Stimulated activated CD4-positive, alpha-beta T cell treated with anti-CD3 and anti-CD28 coated beads, Interleukin-2, amount 100 ng/mL, for 24 hours (primary cell): ENCODE data around the gene LSR.

Experiments used
- DNase-seq, 2 donors: peaks; one replicate each; pipeline ENCODE4 v3.0.0-alpha.2; 2020

Gene LSR

DNA sequence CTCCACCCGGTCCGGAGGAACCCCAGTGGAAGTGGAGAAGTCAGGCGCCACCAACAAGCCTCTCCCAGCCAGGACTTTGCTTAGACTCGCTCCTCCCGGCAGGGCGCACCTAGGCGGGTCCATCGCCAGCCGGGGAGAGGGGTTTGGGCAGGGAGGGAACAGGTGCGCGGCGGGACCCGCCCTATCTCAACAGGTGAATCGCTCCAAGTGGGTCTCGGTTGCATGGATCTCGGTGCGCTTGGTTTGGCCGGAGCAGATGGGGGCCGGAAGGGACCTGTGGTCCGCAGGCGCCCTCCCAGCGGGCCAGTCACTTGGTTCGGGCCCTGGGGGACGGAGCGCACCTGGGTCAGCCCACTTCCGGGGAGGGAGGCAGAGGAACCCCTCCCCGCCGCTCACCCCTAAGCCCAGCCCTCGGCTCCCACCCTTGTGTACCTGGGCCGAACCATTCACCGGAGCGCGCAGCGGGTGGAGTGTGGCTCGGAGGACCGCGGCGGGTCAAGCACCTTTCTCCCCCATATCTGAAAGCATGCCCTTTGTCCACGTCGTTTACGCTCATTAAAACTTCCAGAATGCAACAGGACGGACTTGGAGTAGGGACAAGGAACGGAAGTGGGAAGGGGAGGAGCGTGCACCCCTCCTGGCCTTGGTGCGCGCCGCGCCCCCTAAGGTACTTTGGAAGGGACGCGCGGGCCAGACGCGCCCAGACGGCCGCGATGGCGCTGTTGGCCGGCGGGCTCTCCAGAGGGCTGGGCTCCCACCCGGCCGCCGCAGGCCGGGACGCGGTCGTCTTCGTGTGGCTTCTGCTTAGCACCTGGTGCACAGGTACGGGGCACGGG is at the start of gene LSR:
Gene LSR (plus strand): TSS at position 693 of the 836 bp plus-strand sequence. CDS start 21 bp downstream, at position 714.
- peak; percentile 71 to 74 for DNase-seq

GRCh38 chr19:35199481-35199880 is 49.3 kb upstream of the LSR start:
- peak in 1 of 2 donors; percentile 5 for DNase-seq

- DNase-seq, result peak in 1 of 2 donors; percentile 5
Observed at GRCh38 chr19:35202722-35203688, 45.8 kb upstream of the LSR start.

- DNase-seq, result peak in 1 of 2 donors; percentile 23
Observed at GRCh38 chr19:35204799-35205732, 43.7 kb upstream of the LSR start.

- peak in 1 of 2 donors; percentile 14 for DNase-seq
Observed at GRCh38 chr19:35205733-35206323, 43.0 kb upstream of the LSR start.

DNA sequence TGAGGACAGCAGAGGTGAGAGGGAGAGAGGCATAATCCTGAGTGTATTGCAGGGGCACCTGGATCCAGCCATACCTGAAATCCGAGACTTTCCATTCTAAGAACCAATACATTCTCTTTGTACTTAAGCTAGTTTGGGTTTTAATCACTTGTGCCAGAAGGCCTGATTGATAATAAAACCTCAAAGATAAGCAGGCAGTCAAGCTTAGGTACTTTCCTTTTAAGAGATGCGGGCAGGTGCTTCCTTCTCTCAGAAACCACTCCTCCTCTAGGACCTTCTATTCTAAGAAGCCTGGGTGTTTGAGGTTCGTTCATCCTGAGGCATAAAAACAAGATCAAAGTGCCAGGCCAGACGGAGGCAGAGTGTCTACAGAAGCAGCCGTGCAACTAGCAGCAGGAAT is 42.4 kb upstream of the LSR start:
- DNase-seq, result peak; percentile 27 to 37

DNA sequence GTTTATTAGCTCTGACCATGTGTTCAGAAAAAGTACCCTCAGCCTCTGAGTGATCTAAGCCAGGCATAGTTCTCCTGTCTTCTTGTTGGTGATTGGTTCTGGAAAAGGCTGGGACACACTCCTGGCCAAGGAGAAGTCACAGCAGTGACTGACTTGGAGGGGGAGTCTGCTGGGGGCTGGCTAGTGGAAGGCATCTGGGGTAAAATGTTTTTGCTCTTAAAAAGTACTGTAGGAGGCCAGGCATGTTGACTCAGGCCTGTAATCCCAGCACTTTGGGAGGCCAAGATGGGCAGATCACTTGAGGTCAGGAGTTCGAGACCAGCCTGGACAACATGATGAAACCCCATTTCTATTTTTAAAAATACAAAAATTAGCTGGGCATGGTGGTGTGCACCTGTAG is 41.9 kb upstream of the LSR start:
- DNase-seq, result peak in 1 of 2 donors; percentile 18

GRCh38 chr19:35207391-35207871 is 41.4 kb upstream of the LSR start:
- DNase-seq, result peak in 1 of 2 donors; percentile 25

- peak in 1 of 2 donors; percentile 18 for DNase-seq
Observed at GRCh38 chr19:35208121-35208520, 40.7 kb upstream of the LSR start.

DNA sequence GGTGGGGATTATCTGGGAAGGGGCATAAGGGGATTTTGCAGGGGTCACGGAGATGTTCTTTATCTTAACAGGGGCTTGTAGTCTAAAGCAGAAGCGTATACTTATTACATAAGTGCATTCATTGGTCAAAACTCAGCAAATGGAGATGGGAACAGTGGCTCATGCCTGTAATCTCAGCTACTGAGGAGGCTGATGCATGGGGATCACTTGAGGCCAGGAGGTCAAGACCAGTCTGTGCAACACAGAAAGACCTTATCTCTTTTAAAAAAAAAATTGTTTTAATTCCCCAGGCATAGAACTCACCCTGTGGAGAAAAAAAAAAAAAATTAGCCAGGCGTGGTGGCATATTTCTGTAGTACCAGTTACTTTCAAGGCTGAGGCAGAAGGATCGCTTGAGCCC is 39.2 kb upstream of the LSR start:
- DNase-seq, result no peak

- DNase-seq, result peak; percentile 48 to 60
Observed at GRCh38 chr19:35211545-35212230, 37.1 kb upstream of the LSR start.

DNA sequence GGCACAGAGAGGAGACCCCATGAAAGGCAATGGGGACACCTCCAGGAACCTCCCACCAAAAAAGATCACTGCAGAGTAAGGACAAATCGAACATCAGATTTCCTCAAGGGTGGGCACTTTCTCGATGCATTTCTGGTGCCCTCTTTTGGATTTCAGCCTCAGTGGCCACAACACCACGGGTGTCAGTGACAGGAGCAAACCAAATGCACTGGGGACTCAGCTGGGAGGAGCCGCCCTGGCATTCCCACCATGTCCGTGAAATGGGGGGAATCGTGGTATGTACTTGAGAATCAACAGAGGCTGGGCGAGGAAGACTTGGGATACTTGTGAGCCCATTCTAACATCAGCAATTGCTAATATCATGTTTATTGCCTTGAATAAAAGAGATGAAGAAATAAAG is 36.6 kb upstream of the LSR start:
- no peak for DNase-seq

GRCh38 chr19:35213663-35214632 is 34.9 kb upstream of the LSR start:
- peak; percentile 67 to 80 for DNase-seq

DNA sequence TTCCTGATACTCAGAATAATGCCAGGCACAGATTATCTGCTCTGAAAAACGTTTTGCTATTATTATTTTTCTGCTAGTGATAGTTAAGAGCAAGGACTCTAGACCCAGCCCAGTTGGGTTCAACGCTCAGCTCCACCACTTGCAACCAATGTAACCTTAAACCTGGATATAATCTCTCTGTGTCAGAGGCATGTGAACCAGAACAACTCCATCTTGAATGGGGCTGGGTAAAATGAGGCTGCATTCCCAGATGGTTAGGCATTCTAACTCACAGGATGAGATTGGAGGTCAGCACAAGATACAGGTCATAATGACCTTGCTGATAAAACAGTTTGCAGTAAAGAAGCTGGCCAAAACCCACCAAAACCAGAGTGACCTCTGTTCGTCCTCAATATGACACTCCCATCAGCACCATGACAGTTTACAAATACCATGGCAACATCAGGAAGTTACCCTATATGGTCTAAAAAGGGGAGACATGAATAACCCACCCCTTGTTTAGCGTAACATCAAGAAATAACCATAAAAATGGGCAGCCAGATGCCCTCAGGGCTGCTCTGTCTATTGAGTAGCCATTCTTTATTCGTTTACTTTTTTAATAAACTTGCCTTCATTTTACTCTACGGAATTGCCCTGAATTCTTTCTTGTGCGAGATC is 33.9 kb upstream of the LSR start:
- no peak for DNase-seq

DNA sequence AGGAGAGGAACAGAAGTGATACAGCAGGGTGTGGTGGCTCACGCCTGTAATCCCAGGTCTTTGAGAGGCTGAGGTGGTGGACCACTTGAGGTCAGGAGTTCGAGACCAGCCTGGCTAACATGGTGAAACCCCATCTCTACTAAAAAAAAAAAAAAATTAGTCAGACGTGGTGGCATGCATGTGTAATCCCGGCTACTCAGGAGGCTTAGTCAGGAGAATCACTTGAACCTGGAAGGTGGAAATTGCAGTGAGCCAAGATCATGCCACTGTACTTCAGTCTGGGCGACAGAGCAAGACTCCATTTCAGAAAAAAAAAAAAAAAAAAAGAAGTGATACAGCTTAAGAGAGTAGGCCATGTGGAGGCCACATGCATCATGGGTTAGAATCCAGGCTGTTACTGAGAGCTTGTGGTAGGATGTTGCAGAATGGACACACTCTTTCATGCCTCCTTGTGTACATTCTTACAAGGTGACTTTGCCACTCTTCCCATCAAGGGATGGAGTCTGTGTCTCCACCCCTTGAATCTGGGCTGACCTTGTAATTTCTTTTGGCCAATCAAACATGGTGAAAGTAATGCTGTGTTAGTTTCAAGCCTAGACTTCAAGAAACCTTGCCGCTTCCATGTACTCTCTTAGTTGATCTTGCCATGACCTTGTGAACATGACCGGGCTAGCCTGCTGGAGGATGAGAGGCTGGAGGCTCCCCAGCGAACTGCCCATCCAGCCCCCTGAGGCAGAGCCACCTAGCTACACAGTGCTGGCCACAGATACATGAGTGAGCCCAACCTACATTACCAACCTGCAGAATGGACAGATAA is 32.6 kb upstream of the LSR start:
- DNase-seq, result no peak

- peak; percentile 32 to 34 for DNase-seq
Observed at GRCh38 chr19:35216833-35217648, 31.8 kb upstream of the LSR start.

DNA sequence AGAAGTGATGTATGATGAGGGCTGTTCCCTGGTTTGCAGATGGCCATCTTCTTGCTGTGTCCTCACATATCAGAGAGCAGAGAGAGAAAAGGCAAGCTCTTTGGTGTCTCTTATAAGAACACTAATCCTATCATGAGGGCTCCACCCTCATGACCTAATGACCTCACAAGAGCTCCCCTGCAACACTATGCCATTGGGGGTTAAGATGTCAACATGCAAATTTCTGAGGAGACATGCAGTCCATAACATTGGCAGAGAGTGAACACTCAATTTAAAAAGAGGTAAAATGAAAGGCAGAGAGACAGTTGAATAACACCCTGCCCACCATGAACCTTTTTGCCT is 31.2 kb upstream of the LSR start:
- no peak for DNase-seq

DNA sequence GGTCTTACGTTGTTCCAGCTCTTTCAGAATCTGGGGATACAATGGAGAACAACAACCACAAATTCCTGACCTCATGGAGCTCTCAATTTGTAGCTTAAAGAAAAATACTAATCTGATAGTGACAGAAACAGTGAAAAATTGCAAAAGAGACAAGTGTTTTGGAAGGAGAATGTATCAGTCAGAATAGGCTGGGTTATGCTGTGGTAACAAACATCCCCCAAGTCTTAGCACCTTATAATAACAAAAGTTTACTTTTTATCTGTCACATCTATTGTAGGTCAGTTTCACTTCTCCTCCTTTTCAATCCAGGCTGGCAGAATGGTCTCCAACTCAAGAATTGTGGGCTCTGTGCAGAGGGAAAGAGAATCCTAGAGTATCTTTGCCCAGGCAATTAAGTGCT is 29.8 kb upstream of the LSR start:
- no peak for DNase-seq
